ENCODE measurements around the gene FBXL15. TPM values are rescaled to one million over a fixed set of nuclear protein-coding genes. Genes with fewer than 3 reads are reported as not detected.

Gene FBXL15
- polyA plus RNA-seq, 1 experiment, result 7.5 TPM

- Histone ChIP-seq H3K4me3 (ENCODE audit: low read depth, low read length) (peak overlapping the region; percentile 82), H3K27me3 (ENCODE audit: control insufficient read depth, insufficient read depth, low read length) (peaks cover 6% of the 10 kb centered on the region), H3K36me3 (ENCODE audit: control insufficient read depth, insufficient read depth, low read length) (peaks cover 8% of the 10 kb centered on the region)
- DNase-seq (ENCODE audit: low read depth), result no peak
- CTCF ChIA-PET, result interaction anchor here (3.5 to 7.0 kb wide), 7 partner anchors 9 to 249 kb away, joined by 20 to 60 read pairs (median 30); no protein-coding TSS in a partner anchor
- TF ChIP-seq CTCF (IDR thresholded peaks at IDR 0.05; ENCODE audit: insufficient read depth, low read depth, low read length), result no peak
- POLR2A ChIA-PET, result interaction anchor here (3.1 kb wide), 1 partner anchor 13 kb away, joined by 7 read pairs; the partner anchor contains the start of gene CUEDC2
Measured at GRCh38 chr10:102419269-102420180, 1.1 kb upstream of the FBXL15 start.

- TF ChIP-seq CTCF (IDR thresholded peaks at IDR 0.05; ENCODE audit: insufficient read depth, low read depth, low read length), result no peak
- ChIA-PET POLR2A (interaction anchor here (1.3 to 3.1 kb wide), 2 partner anchors 12 to 190 kb away, joined by 3 to 7 read pairs; partner anchors contain the start of gene CUEDC2), CTCF (interaction anchor here (1.0 to 7.0 kb wide), 11 partner anchors 10 to 250 kb away, joined by 3 to 60 read pairs (median 25); partner anchors contain the start of genes C10orf95 and CUEDC2)
- Histone ChIP-seq H3K4me3 (ENCODE audit: low read depth, low read length) (peak overlapping the region; percentile 82), H3K27me3 (ENCODE audit: control insufficient read depth, insufficient read depth, low read length) (peaks cover 4% of the 10 kb centered on the region), H3K36me3 (ENCODE audit: control insufficient read depth, insufficient read depth, low read length) (peaks cover 8% of the 10 kb centered on the region)
- no peak for DNase-seq (ENCODE audit: low read depth)
Measured at GRCh38 chr10:102420181-102420713, 389 bp upstream of the FBXL15 start.

- no peak for DNase-seq (ENCODE audit: low read depth)
- no peak for TF ChIP-seq CTCF (IDR thresholded peaks at IDR 0.05; ENCODE audit: insufficient read depth, low read depth, low read length)
- ChIA-PET CTCF (interaction anchor here (0.8 to 7.0 kb wide), 15 partner anchors 11 to 251 kb away, joined by 3 to 60 read pairs (median 20); partner anchors contain the start of genes C10orf95 and CUEDC2), POLR2A (interaction anchor here (0.5 to 3.1 kb wide), 3 partner anchors 11 to 191 kb away, joined by 3 to 7 read pairs (median 3); partner anchors contain the start of genes CUEDC2 and NFKB2)
- Histone ChIP-seq H3K27me3 (ENCODE audit: control insufficient read depth, insufficient read depth, low read length) (peaks cover 4% of the 10 kb centered on the region), H3K4me3 (ENCODE audit: low read depth, low read length) (peak overlapping the region; percentile 82), H3K36me3 (ENCODE audit: control insufficient read depth, insufficient read depth, low read length) (peaks cover 8% of the 10 kb centered on the region)
Measured at GRCh38 chr10:102421507-102421756, 796 bp downstream of the FBXL15 start.

GRCh38 chr10:102421757-102422512 lies 1.3 kb downstream of the FBXL15 start:
- CTCF ChIA-PET, result interaction anchor here (0.8 to 7.0 kb wide), 21 partner anchors 11 to 264 kb away, joined by 3 to 60 read pairs (median 12); partner anchors contain the start of genes CUEDC2 and ELOVL3
- peaks cover 4% of the 10 kb centered on the region for H3K27me3 ChIP-seq (ENCODE audit: control insufficient read depth, insufficient read depth, low read length)
- no peak for DNase-seq (ENCODE audit: low read depth)
- peaks cover 8% of the 10 kb centered on the region for H3K36me3 ChIP-seq (ENCODE audit: control insufficient read depth, insufficient read depth, low read length)
- no peak for TF ChIP-seq CTCF (IDR thresholded peaks at IDR 0.05; ENCODE audit: insufficient read depth, low read depth, low read length)
- POLR2A ChIA-PET, result interaction anchor here (0.5 to 3.1 kb wide), 2 partner anchors 10 to 26 kb away, joined by 3 to 7 read pairs; partner anchors contain the start of genes CUEDC2 and NFKB2
- peak overlapping the region; percentile 82 for H3K4me3 ChIP-seq (ENCODE audit: low read depth, low read length)
